ENCODE data around the gene BRD2.

Gene BRD2

DNA sequence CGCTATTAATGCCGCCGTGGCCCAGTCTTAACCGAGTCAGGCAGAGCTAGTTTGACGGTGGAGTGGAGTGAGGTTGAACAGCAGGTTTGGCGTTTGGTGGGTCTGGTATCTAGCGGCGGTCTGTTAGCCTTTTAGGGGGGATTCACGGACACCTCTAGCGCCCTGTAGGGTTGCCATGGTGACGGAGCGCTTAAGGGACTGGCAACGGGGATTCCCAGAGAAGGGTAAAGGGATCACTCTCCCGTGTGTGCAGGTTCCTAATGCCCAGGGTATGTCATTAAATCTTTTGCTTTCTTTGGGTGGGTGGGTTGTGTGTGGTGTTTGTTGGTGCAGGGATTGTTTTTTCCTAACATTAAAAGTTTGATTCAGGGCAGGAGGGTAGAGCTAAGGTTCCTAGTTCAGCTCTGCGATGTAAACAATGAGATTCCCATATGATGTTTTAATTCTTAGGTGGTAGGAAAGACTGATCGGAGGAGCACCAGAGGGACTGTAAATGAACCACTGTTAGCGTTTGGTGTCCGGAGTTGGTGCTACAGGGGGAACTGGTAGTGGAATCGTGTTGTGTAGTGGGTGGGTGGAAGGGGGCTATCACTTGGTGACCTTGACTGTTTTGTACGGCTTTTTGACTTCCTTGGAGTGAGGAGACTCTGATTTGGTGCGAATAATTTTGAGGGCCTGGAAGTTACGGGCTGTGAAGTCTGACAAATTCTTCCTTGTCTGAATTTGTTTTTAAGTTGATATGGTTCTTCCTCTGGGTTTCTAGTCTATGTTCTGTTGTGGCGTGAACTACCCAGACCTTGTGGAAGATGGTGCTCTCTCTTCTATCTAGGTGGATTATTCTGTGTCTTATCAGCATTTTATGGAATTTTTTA is 5.0 kb downstream of the BRD2 start:
- DNase-seq: peak; percentile 52 to 62

DNA sequence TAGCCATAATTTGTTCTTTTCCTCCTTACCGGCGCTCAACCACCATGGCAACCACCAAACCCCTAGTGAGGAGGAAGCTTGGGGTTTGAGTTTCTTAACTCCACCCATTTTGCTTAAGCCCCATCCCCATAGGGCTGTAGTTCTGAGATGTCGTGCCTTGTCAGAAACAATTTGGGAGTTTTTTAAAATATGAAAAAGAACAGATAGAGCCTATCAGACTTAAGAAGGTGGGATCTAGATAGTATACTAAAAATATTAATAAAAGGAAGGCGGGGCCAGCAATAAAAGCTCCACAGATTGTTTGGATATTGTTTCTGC is 5.6 kb downstream of the BRD2 start:
- DNase-seq: peak in 1 of 2 donors; percentile 25

DNA sequence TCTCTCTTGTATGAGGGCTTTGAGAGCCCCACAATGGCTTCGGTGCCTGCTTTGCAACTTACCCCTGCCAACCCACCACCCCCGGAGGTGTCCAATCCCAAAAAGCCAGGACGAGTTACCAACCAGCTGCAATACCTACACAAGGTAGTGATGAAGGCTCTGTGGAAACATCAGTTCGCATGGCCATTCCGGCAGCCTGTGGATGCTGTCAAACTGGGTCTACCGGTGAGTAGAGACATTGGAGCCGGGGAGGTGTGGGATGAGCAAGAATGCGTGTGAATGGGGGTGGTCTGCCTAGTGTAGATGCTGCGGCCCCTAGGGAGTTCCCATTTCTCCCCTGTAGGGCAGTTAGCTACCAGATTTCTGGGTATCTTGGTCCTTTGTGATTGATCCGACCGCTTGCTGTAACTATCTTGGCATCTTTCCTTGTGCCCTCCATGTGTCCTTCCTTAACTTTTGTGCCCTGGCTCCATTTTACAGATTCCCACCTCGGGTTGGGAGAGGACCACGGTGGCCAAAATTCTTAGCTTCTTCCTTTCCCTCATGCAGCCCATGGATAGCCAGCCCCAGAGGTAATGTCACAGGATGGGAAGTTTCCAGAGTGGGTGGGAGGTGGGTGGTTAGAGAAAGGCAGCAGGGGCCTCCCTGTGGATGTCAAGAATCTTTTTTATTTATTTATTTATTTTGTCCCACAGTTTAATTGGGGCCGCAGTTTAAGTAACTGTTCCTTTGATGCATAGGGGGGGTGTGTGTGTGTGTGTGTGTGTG is 6.3 kb downstream of the BRD2 start:
- no peak for DNase-seq

DNA sequence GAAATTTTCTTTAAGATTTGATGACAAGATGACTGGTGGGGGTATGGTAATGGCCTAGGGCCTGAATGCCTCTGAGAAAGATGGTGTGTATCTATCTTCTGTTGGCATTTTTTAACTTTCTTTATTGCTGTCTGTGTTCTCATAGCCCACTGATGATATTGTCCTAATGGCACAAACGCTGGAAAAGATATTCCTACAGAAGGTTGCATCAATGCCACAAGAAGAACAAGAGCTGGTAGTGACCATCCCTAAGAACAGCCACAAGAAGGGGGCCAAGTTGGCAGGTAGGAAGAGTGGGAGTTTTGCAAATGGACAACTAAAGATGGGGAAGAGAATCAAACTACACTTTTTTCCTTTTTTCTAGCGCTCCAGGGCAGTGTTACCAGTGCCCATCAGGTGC is 7.5 kb downstream of the BRD2 start:
- DNase-seq: no peak

DNA sequence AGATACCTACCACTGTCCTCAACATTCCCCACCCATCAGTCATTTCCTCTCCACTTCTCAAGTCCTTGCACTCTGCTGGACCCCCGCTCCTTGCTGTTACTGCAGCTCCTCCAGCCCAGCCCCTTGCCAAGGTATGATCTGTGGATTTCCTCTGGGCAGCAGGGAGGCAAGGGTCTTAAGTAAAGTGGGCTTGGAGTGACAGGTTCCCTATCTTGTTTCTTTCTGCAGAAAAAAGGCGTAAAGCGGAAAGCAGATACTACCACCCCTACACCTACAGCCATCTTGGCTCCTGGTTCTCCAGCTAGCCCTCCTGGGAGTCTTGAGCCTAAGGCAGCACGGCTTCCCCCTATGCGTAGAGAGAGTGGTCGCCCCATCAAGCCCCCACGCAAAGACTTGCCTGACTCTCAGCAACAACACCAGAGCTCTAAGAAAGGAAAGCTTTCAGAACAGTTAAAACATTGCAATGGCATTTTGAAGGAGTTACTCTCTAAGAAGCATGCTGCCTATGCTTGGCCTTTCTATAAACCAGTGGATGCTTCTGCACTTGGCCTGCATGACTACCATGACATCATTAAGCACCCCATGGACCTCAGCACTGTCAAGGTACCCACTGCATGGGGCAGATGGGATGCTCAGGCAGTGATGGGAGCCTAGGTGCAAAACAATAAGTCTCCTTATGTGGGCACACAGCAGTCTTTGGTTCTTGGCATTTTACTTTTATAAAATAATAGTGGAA is 8.1 kb downstream of the BRD2 start:
- DNase-seq: no peak

DNA sequence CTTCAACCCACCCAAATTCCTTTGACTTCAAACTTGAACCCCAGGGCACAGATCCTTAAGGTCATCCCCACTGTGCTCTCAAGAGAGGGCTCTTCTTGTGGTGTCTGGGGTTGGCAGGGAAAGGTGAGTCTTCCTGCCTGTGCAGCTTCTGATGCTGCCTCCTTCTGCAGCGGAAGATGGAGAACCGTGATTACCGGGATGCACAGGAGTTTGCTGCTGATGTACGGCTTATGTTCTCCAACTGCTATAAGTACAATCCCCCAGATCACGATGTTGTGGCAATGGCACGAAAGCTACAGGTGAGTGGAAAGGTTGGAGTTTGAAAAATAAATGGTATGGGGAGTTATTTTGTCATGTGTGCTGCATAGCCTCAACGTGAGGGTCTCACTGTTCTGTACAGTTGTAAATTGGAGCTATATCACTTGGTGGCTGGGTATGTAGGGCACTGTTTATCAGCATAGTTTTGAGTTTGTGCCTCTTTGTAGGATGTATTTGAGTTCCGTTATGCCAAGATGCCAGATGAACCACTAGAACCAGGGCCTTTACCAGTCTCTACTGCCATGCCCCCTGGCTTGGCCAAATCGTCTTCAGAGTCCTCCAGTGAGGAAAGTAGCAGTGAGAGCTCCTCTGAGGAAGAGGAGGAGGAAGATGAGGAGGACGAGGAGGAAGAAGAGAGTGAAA is 9.0 kb downstream of the BRD2 start:
- DNase-seq: no peak

DNA sequence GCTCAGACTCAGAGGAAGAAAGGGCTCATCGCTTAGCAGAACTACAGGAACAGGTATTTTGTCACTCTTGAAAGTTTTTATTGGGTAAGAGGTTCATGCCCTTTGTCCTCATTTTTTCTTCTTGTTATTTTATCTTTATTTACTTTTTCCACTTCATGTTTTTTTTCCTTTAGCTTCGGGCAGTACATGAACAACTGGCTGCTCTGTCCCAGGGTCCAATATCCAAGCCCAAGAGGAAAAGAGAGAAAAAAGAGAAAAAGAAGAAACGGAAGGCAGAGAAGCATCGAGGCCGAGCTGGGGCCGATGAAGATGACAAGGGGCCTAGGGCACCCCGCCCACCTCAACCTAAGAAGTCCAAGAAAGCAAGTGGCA is 9.5 kb downstream of the BRD2 start:
- no peak for DNase-seq

DNA sequence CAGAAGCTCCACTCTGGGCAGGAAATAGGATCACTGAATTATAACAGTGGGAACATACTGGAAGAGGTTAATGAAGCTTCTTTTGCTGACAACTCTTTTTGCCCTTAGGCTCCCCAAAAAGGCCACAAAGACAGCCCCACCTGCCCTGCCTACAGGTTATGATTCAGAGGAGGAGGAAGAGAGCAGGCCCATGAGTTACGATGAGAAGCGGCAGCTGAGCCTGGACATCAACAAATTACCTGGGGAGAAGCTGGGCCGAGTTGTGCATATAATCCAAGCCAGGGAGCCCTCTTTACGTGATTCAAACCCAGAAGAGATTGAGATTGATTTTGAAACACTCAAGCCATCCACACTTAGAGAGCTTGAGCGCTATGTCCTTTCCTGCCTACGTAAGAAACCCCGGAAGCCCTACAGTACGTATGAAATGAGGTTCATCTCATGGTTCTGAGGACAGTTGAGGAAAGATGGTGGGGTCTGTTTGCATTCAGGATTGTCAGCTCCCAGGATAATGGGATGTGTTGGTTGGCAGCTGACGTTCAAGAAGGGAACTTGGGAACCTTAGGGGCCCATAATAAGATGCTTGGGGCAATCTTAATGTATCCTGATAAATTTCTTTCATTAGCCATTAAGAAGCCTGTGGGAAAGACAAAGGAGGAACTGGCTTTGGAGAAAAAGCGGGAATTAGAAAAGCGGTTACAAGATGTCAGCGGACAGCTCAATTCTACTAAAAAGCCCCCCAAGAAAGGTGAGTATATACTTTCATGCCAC is 11.5 kb downstream of the BRD2 start:
- DNase-seq: no peak

DNA sequence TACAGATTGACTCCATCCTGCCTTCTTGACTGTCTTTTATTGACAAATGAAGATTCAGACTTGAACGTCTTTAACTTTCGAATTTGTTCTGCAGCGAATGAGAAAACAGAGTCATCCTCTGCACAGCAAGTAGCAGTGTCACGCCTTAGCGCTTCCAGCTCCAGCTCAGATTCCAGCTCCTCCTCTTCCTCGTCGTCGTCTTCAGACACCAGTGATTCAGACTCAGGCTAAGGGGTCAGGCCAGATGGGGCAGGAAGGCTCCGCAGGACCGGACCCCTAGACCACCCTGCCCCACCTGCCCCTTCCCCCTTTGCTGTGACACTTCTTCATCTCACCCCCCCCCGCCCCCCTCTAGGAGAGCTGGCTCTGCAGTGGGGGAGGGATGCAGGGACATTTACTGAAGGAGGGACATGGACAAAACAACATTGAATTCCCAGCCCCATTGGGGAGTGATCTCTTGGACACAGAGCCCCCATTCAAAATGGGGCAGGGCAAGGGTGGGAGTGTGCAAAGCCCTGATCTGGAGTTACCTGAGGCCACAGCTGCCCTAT is 12.2 kb downstream of the BRD2 start:
- DNase-seq: no peak

DNA sequence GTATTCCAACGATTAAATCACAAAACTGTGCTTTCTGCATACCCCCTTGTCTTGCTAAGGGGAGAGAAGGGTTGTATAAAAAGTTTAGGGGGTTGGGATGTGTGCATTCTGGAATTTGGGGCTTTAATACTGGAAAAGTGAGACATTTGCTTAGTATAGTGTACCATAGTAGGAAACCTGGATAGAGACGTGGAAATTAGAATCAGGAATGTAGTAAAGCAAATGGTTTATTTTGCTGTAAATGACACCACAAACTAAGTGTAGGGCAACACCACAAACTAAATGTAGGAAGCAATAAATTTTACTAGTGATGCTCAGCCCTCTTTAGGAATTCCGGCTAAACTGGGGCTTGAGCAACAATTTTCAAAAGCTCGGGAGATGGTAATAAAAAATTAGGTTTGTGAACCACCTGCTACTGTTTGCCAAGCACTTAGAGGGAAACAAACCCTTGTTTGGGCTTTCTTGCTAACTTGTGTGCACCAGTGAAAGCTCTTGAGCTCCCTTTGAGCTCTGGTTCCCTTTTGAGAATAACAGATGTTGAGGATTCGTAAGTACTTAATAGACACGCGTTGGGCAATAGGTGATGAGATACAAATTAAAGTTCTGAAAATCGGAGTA is 13.8 kb downstream of the BRD2 start:
- no peak for DNase-seq

DNA sequence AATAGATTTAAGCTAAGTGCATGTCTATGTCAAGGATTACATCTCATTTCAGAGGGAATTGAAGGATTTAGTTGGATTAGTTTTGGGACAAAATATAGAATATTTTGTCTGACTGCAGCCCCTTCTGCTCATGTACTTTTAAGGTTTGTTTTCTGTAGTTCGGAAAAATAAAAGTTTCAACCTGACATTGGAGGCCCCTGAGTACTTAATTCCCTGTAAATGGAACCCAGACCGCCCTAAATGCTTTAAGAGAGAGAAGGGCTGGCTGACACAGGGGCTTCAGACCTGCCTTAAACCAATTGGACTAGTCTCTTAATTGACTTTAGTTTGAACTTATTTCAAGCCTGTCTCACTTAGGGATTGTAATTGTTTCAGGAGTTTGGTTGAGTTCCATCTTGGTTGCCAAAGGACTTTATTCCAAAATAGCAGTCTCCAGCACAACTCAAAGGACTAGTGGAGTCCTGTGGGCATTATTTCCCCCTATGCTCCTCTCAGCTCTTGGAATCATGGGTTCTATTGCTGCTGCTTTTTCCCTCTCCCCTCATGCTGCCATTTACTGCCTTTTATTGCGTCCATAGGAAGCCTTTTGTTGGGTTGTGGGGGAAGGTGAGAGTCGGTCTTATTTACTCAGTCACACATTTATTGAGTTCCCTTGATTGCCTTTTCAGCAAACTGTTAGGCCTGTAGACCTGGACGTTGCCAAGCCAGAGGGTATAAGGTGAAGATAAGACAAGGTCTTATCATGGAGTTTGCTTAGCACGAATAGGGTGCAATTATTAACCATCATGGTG is 14.5 kb downstream of the BRD2 start:
- no peak for DNase-seq

DNA sequence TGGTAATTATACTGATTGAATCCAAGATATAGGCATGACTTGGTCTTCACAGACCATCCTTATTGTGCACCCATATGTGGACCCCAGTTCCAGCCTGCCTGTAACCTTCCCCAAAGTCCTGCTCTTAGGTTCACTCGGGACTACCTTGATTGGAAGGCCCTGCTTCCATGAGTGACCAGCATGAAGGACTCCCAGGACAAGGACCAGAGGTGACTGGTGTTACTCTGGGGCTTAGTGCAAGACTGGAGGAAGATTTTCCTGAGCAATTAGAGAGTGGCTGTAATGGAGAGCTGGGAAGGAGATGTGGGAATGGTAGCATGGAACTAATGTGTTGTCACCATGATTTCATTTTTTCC is 15.1 kb downstream of the BRD2 start:
- no peak for DNase-seq

DNA sequence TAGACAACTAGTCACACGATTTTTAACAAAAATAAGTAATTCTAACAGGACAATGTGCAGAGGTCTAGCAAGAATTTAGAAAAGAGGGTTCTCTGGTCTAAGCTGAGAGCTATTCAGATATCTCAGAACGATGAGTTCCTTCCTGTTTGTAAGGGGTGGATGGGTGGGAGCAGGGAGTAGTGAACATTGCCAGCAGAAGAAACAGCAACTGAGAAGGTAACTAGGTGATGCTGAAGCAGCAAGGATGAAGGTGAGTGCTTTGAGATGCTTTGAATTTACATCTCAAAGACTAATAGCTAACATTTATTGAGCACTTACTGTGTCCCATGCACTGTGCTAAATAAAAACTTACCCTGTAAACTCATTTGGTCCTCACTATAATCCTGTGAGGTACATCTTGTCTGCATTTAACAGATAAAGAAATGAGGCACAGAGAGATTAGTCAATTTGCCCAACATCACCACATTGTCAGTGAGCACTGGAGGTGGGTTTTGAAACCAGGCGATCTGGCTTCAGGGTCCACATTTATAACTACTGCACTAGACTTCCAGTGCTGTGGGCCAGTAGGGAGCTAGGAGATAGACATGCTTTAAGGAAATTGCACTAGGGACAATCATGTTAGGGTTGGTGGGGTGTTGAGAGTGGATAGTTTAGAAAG is 15.7 kb downstream of the BRD2 start:
- no peak for DNase-seq

DNA sequence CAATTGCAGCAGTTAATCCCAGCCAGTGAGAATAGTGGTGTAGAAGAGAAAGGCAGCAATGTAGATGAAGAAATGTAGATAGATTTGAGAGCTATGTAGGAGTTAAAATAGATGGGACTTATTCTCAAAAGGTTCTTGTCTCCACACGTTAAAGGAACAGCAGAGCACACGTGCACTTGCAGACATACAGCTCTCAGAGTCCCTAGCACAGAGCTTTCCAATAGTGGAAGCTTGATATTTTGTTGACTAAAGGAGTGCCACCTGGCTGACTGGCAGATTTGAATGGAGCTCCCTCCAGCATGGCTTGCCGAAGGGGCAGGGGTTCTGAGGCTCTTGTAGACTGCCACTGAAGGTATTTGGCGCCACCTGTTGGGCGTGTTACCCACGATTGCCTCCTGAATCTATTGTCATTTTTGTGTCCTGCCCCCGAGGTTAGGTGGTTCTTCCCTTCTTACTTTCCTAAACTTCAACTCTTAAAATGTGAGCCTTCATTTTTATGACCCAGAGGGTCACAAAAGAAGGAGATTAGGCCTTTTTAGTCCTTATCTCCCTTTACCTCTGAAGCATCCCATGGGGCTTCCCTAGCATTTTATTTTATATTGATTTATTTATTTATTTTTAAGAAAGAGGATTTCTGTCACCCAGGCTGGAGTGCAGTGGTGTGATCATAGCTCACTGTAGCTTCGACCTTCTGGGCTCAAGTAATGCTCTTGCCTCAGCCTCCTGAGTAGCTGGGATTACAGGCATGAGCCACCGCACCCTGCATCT is 16.4 kb downstream of the BRD2 start:
- peak; percentile 89 to 94 for DNase-seq

DNA sequence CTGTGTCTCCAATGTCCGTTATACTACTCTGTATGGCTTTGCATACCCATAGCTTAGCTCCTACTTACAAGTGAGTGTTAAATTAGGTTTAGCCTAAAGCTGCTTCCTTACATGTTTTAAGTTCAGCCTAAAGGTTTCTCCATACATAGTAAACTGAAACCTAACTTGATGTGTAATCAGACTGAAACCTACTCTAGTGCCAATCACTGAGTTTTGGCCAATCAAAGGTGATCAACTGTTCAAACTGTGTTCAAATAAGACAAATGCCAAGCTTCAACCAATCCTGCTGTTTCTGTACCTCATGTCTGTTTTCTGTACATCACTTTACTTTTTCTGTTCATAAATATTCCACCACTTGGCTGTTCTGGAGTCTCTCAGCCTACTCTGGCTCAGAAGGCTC is 21.0 kb downstream of the BRD2 start:
- no peak for DNase-seq

DNA sequence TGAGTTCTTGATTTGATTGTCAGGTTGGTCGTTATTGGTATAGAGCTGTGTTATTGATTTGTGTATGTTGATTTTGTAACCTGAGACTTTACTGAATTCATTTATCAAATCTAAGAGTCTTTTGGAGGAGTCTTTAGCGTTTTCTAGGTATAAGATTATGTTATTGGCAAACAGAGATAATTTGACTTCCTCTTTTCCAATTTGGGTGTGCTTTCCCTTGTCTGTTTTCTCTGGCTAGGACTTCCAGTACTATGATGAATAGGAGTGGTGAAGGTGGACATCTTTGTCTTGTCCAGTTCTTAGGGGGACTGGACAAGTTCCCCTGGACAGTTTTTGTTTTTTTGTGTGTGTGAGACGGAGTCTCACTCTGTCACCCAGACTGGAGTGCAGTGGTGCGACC is 23.6 kb downstream of the BRD2 start:
- no peak for DNase-seq

DNA sequence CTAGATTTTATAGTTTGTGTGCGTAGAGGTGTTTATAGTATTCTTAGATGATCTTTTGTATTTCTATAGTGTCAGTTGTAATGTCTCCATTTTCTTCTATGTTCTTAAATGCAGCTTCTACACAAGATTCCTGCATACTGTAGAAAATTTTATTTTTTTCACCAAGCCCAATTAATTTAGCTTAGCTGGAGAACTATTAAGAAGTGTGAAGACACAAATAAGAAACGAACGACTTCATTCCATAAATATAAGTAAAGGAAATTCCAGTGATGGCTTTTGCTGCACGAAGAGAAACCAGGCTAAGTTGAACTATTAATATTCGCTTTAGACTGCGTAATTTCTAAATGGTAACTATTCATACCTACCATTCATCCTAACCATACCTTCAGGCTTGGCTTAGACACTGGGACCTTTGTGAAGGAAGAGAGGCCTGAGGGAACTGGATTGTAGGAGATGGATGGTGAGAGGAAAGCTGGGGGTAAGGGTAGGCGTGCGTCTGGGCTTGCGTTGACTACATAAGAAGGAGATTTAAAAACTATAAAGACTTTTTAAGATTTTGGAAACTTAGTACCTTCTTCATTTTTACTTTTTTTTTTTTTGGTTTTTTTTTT is 25.1 kb downstream of the BRD2 start:
- no peak for DNase-seq

DNA sequence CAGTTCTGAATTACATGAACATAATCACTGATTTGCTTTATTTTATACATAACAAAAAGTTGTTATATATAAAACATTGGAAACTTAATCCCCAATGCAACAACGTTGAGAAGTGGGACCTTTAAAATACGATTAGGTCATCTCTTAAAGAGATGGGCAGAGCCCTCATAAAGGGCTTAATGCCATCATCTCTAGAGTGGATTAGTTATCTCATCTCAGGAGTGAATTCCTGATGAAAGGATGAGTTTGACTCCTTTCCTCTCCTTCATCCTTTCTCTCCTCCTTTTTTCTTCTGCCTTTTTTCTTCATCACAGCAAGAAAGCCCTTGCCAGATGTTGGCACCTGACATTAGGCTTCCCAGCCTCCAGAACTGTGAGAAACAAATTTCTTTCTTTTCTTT is 27.1 kb downstream of the BRD2 start:
- DNase-seq: no peak

DNA sequence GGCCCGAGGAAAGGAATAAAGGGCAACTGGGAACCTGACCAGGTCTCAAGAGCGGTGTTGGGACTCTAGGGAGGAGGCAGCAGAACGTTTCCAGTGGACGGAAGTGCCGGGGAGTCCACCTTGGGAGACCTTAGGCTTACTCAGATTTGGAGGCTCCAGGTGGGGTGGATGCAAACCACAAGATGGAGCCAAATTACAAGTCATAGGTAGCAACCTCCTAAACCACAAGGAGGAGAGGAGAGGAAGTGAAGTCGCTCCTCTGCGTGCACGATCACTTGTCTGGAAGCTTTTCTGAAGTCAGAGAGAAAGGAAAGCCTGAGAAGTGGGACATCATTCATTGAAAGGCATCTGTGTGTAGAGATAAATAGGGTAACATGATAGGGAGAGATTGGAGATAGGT is 31.7 kb downstream of the BRD2 start:
- no peak for DNase-seq

Data from activated CD4-positive, alpha-beta T cell treated with anti-CD3 and anti-CD28 coated beads for 4 hours (primary cell).